Choroid plexus epithelial cell (primary cell): ENCODE results near the gene DGKI.
A peak's percentile ranks its signal among the peaks of the same experiment; 100 is the strongest.

Experiments used
- DNase-seq: peaks from one replicate; pipeline ENCODE4 v3.0.0-alpha.2; 2010; ENCODE audit warnings: low read depth
- H3K4me3 ChIP-seq: 2 replicates; pipeline ENCODE4 v1.5.1; 2011; ENCODE audit warnings: low read depth, mild to moderate bottlenecking, control low read depth, low read length, moderate library complexity
- CTCF ChIP-seq: conservative IDR thresholded peaks from 2 replicates; pipeline ENCODE4 v1.5.1; 2011; ENCODE audit warnings: low read depth, mild to moderate bottlenecking, control low read depth, inconsistent platforms, low read length, moderate library complexity

DGKI gene

GRCh38 chr7:137847568-137848050 is 835 bp upstream of the DGKI start:
- no peak for TF ChIP-seq CTCF
- H3K4me3 ChIP-seq, result peak overlapping the region; percentile 53
- DNase-seq, result no peak

- DNase-seq, result no peak
- no peak for TF ChIP-seq CTCF
- H3K4me3 ChIP-seq, result peak overlapping the region; percentile 53
These were observed 286 bp downstream of the DGKI start for GRCh38 chr7:137846549-137846826.

- DNase-seq, result no peak
- no peak for TF ChIP-seq CTCF
- H3K4me3 ChIP-seq, result no peak overlapping the region
These were observed 1.9 kb downstream of the DGKI start for GRCh38 chr7:137844677-137845425.

GRCh38 chr7:137839903-137840779 is 6.6 kb downstream of the DGKI start:
- no peak overlapping the region for H3K4me3 ChIP-seq
- no peak for TF ChIP-seq CTCF
- DNase-seq, result no peak

- TF ChIP-seq CTCF, result no peak
- DNase-seq, result no peak
- no peak overlapping the region for H3K4me3 ChIP-seq
These were observed 8.0 kb downstream of the DGKI start for GRCh38 chr7:137838706-137839315.

GRCh38 chr7:137836541-137836940 is 10.2 kb downstream of the DGKI start:
- H3K4me3 ChIP-seq, result no peak overlapping the region
- no peak for TF ChIP-seq CTCF
- DNase-seq, result no peak
